Muscle of arm (tissue), 12 donors: Measurements from ENCODE around the gene EFCAB11. TPM values are rescaled to one million over a fixed set of nuclear protein-coding genes. Genes with fewer than 3 reads are reported as not detected.

Experiments used
- DNase-seq: peaks from one replicate; pipeline ENCODE4 v3.0.0-alpha.2; 2013
- polyA plus RNA-seq, 12 donors: library from polyadenylated mRNA; unstranded; fragments of 120-200 nt; gene quantifications; one replicate each; pipeline ENCODE4 v1.2.1, GENCODE V29; 2013; ENCODE audit not compliant: insufficient read length in 12 of 12

EFCAB11 gene
- polyA plus RNA-seq, 12 donors, result 4.5 to 19.9 (median 7.9) TPM; not detected in 1

DNA sequence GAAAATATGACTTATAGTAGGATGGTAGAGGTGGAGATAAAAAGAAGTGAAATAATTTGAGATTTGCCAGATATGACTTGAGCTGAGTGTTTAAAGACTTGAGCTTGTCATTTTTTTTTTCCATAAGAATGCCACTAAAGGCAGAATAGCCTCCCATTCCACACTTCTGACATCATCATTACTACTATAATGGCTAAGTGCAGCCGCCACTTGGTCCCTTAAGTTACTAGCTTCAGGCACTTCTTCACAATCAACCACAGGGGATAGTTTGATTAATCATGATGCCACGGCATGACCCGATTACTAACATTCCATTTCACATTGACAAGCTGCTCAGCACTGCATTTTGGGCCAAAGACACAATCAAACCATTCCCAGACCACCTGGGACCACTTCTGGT lies 127.9 kb downstream of the EFCAB11 start:
- DNase-seq, result no peak

DNA sequence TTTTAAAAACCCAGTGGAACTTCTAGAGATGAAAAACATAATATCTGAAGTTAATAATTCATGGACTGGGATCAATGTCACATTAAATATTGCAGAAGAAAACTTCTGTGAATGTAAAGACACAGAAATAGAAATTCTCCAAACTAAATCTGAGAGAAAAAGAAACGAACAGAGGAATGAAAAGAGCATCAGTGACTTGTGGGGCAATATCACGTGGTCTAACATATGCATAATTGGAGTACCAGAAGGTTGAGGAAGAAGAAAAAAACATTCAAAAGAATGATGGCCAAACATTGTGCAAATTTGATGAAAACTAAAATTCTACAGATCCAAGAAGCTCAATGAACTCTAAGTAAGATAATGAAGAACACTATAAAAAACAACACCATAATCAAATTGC lies 130.8 kb downstream of the EFCAB11 start:
- DNase-seq, result no peak

DNA sequence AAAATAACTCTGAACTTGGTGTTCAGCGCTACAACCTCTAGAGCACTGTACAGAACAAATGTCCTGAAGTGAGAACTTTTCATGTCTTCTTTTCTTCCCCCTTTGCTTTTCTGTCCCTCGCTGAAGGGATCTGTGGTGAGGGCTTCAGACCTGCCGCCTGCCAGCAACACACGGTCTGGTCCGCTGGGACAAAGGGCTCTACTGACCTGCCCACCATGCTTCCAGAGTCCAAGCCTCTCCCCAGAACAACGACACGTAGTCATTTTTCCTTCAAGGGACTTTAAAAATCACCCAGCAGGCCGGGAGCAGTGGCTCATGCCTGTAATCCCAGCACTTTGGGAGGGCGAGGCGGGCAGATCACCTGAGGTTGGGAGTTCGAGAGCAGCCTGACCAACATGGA lies 140.4 kb downstream of the EFCAB11 start:
- no peak for DNase-seq

DNA sequence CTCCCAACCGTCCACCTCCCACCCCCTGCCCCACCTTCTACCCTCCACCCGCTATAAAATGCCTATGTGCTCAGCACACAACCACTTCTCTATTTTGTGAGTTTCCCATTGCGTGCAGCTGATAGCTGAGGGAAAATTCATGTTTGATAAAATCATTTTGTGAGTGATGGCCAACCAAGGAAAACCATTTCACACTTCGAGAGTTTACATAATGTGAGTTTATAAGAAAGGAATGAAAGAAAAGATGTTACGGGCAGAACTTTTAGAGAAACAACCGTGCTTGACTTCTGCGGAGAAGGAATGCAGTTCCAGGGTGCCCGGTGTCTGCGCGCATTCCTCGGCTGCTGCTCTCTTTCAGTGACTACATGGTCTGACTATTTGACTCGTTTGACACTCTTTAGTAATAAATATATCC lies 140.9 kb downstream of the EFCAB11 start:
- DNase-seq, result no peak

DNA sequence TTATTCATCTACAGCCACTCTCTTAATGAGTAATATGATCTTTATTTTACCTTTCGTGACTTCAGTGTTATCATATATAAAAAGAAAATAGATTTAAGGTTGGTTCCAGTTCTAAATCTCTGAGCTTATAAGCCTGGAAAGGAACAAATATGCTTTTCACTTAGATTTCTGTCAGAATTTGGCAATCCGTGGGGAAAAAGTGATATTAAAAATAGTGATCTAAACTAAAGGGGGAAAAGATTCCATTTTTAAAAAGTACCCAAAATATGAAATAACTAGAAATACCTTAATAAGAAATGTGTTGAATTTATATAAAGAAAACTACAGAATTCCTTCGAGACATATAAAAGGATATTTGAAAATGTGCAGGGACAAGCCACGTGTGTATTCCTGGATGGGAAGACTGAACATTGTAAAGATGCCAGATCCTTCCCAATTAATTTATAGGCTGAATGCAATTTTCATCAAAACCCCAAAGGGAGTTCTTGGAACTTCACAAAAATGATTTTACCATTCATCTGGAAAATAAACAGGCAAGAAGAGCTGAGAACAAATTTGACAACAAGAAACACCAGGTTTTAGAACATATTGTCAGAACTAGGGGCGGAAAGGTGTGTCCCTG lies 142.5 kb downstream of the EFCAB11 start:
- peak; percentile 57 for DNase-seq

DNA sequence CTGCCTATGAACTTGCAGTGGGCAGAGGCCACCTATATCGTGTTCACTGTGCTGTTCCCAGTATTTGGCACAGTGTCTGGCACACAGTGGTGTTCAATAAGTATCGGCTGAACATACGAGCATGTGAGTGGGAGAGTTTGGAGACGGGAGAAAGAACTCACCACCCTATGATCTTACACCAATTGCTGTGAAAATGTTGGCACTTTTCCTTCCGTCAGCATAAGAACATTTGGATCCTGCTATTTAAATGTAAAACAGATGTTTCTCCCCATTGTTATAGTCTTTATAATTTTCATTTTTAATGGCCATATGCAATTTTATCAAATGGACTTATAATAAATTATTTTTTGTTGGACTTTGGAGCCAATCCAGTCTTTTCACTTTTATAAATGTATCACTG lies 144.4 kb downstream of the EFCAB11 start:
- DNase-seq, result peak; percentile 58

DNA sequence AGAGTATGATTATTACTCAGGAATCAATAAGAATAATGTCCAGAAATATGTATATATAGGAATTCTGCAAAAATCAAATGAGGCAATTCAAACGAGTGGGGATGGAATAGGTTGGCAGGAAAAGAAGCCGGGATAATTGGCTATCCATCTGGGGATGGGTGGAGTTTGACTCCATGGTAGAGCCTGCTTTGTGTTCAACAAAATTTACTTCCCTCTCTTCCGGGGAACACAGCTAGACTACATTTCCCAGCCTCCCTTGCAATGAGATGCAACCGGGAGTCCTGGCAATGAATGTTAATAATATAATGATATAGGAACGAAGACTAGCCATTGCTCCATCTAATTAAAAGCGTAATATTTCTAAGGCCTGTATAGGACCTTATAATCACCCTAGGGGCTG lies 146.6 kb downstream of the EFCAB11 start:
- no peak for DNase-seq

DNA sequence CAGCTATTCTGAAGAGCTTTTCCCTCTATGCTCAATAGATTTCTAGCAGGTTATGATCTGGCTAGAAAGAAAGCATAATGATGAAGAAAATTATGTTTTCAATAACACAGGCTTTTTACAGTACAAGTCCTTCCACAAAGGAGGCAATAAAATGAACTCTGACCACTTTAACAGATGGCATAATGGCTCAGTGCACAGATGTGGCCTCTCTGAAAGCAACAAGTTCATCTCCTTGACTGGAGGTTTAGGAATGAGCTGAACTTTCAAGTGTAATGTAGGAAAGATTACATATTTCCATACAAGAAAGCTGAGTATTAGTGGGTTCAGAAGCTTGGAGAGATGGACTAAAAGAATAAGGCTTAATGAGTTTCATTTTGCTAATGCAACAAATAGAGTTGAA lies 147.4 kb downstream of the EFCAB11 start:
- no peak for DNase-seq

DNA sequence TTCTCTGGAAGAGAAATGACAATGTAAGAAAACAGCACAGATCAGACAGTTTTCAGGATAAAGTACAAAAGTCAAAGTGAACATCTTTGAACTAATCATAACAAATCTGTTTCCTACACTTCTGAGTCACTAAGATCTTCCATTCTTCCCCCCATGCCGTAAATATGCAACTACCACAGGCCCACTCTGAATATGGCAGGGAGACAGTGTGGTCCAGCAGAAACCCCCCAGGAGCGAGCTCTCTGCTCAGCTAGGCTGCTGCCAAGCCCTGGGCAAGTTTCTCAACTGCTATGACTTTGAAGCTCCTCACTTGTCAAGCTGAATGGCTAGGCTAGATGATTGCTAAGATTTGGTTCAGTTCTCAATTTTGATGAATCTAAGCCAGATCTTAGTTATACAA lies 148.1 kb downstream of the EFCAB11 start:
- DNase-seq, result no peak

DNA sequence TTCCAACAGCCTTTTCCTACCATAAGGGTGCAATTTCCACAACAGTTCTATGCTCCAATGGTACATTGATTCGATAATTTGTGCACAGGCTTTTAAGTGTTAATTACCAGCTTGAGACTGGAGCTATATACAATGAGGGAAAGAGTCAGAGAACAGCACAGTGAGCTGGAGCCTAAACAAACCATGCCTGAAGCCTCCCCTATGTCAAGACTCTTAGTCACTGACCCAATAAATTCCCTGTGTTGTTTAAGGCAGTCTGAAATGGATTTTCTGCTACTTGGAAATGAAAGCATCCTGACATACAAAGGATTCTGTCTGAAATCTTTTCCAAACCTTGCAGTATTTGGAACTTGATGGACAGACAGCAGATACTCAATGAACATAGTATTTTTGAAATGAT lies 149.0 kb downstream of the EFCAB11 start:
- no peak for DNase-seq

DNA sequence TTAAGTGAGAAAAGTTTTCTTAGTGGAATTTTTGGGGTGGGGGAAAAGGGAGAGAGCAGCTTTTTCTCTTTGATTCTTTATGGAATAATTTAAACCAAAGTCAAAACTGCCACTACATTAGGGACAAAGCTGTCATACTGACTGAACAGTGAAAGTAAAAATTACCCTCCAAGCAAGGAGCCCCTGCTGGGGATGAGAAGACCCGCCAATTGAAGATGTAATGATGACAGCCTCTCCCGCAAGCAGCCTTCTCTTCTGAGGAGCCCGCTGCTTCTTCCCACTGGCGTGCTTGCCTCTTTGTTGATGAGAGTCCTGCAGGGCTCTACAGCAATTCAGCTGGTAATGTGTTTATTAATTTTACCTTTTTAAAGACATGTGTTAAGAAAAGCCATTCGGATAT lies 151.0 kb downstream of the EFCAB11 start:
- DNase-seq, result no peak

DNA sequence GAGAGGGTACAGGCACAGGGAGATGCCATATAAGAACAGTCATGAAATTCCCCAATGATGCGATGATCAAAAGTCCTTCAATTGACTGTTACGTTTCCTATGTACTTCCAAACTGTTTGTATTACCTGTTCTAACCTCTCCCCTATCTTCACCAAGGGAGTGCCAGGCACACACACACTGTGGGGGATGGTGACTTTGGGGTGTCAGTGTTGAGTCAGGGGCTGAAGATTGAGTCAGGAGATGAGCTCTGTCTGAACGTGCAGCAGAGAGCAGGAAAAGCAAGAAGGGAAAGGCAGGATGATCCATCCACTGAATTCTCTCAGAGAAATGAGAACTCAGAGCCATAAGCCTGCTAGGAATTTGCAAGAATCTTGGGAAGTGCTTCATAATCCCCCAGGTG lies 153.4 kb downstream of the EFCAB11 start:
- no peak for DNase-seq

DNA sequence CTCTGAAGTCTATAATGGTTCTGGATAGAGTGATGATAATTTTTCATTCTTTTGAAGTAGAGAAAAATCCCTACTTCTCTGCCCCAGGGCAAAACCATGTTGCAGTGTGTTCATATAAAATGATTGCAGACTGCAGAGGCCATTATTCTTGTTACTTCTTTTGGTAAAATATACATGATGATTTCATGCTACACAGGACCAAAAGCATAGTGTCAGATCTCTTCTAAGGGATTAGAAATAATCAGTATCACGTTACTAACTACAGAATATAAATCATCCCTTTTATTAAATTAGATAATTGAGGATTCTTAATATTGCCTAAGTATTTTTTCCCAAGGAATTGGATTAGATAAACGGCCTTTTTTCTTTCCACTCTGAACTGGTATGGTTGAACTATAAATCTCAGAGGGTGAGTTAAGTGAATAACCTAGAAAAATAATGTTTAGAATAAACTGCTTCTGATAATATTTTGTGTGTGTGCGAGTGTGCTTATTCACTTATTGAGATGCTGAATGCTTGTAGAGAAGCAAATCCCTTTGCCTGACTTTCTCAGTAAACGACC lies 156.2 kb downstream of the EFCAB11 start:
- DNase-seq, result no peak

DNA sequence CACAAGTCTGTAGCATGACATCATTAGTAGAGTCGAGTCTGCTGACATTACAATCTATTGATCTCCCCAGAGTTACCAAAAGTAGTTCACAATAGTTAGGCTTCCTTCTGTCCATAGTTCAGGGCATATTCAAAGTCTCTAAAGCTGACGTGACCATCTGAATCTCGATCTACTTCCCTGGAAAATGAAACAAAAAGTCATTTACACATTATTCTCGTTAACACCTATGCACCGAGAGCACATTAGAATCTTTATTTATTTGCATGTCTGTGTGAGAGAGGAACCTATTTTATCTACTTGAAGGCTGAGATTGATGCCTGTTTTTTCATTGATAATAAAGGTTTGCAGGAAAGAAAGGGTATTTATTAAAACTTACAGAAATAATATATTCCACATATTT lies 157.4 kb downstream of the EFCAB11 start:
- no peak for DNase-seq

DNA sequence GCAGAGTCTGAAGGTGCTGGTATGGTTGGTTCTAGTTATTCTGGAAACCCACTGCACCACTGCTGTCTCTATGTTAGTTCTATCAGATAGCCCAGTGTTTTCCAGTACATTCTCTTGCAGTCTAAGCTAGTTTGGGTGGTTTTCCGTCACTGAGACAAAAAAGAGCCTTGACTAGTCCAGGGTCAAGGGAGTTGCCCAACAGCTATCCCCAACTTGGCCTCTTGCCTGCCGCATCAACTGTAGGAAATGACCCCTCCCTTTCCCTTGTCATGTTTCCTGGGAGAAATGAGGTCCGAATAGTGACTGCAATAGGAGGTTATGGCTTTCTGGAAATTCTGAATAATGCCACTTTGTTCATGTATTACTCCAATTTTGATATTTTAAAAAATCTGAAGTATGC lies 160.4 kb downstream of the EFCAB11 start:
- DNase-seq, result no peak

DNA sequence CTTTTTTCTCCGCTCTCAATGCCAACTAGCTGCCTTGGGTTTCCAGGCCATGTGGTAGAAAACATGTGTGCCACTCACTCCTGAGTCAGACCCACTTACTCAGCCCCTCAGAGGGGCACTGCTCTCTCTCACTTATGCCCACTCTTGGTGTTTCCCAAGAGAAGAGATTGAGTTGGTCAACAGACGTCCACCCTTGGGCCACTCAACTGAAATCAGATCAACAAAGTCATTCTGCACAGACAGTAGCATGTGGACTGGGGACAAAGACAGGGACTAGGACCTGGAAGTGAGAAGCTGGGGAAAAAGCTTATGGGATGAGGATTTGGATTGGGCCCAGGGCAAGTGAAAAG lies 161.2 kb downstream of the EFCAB11 start:
- no peak for DNase-seq

DNA sequence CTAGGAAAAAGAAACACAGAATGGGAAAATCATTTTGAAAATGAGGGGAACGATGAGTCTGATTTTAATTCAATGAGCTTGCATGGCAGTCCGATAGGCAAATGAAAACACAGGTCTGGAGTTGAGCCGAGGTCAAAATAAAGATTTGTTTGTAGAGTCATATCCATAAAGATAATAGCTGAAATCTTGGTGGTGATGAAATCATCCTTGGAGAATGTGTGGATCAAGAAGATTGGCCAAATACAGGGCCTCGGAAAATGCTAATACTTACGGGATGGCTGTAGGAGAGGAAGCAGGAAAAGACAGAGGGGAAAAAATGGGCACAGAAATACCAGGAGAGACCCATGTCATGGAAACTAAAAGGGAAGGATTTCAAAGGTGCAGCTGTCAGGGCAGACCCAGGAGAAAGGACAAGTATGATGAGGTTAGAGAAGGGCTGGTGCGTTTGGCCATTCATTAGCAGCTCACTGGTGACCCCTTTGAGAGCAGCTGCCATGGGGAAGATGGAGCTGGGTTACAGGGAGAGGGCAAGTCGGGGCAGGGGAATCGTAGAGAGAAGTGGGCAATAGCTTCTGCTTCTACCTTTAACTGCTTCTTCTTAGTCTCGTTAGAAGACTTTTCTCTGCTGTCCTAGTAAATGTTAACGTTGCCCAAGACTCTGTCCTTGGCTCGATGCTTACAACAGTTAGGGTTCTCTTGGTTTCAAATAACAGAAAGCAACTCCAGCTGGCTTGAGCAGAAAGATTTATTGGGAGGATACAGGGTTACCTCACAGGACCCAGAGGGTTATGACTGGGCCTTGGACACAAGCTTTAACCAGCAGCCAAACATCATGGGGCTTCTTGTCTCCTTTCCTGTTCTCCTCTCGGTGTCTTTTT lies 161.8 kb downstream of the EFCAB11 start:
- no peak for DNase-seq

DNA sequence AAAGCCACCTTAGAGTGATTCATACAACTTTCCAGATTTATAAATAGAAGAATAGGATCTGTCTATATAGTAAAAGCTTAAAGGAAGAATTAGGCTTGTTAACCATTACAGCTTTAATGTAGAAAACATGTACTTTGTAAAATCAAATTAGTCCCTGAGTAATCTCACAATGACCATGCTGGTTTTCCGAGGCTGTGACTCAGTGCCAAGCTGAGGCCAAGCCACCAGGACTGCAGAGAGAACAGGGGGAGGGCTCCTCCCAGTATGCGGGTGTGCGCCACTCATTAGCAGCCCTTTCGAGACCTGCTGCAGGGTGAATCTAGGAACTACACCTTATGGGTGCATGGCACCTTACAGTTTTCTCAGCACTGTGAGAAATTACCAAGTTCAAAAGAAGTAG lies 167.0 kb downstream of the EFCAB11 start:
- no peak for DNase-seq

DNA sequence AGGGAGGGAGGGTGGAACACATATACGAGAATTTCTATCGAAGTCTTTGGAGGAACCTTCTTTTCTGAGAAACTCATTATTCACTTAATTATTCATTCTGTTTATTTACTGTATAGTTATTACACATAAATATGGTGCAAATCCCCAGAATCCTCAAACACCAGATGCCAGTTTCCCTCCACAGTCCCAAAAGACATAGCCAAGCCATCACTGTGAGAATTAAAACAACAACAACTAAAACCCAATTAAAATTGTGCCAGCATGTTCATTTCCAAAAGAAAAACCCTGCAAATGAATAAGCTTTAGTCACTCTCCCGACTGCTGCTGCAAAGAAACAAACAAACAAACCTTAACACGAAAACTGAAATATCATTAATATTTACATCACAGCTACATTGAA lies 173.5 kb downstream of the EFCAB11 start:
- no peak for DNase-seq

DNA sequence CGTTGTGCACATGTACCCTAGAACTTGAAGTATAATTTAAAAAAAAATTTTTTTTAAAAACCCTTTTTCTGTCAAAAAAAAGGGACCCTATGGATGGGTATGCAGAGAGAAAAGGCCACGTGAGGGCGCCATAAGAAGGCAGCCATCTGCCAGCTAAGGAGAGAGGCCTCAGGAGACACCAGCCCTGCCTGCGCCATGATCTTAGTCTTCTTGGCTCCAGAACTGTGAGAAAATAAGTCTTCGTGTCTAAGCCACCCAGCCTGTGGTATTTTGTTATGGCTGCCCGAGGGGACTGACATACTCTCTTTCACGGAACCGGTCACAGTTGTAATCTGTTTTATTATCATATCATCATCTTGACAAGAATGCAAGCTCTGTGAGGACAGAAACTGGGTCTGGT lies 174.8 kb downstream of the EFCAB11 start:
- no peak for DNase-seq

DNA sequence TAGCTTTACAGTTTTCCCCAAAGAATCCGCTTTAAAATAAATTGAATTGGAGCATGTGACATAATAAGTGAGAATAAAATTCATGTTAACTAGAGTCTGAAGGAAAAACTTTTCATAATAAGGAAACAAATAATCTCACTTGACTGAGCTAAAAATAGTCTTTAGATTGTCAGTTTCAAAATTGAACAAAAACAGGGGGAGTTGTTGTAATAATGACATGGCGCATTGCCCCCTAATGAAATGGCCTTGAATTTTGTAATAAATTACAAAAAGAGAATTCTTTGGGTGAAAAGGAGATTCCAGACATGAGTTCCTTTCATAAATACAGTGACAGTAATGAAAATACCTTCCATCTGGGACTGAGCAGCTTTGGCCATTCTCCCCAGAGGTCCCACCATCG lies 178.6 kb downstream of the EFCAB11 start:
- DNase-seq, result no peak

DNA sequence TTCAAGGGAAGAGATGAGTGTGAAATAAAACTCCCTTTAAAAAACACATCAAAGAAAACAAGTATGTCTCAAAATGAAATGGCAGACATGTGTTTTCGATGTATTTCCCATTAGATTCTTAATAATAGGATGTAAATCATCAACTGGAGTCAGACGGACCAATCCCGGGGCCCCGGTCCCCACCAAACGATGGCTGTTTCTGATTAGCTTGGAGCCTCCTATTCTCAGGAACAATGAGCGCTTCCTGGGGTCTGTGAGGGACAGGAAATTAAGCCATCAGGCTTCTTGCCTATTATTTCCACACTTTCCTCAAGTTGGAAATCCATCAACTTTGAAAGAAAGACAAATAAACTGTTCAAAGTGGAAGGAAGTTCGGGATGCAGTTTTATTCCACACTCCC lies 179.4 kb downstream of the EFCAB11 start:
- DNase-seq, result no peak

DNA sequence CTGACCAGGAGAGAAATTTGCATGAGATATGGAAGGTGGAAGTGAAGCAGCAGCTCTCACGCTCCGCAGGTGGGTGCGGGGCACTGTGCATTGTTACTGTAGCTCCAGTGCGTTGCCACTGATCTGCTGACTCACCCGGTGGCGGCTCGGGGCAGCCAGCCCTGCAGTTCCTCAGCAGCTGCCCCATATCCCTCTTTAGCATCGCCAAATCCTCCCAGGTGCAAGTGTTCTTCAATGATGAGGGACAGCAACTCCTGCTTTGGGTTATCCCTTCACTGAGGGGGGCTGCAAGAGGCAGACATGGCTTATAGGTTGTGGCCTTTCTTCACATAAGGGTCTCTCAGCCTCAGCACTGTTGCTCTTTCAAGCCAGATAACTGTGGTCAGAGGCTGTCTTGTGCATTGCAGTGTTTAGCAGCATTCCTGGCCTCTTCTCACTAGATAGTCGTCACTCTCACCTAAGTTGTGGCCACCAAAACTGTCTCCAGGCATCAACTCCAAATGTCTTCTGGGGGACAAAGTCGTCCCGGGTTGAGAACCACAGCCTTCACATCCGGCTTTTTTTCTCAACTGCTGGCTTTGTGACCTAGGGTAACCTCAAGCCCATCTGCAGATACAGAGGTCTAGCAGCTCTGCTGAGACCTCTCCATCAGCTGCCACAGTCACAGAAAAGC lies 180.8 kb downstream of the EFCAB11 start:
- DNase-seq, result no peak
